ENCODE data around the gene GPATCH2L. TPM values are rescaled to one million over a fixed set of nuclear protein-coding genes. Genes with fewer than 3 reads are reported as not detected.

The GPATCH2L gene
- total and polyA plus RNA-seq, 2 of the 13 experiments (the other 11 are each of a cell fraction or from before 2014, with no cell fraction given), result 14.4 to 29.0 TPM

GRCh38 chr14:76146976-76147375 lies 4.7 kb upstream of the GPATCH2L start:
- ATAC-seq, result no peak
- BruUV-seq (replicated peaks), result no TSS peak
- Histone ChIP-seq H3K9me3 (ENCODE audit: low read length) (no peaks in the 10 kb centered on the region; the same call in 1 of the 2 replicates), H2AFZ (ENCODE audit: low read length) (no peak overlapping the region), H3K79me2 (ENCODE audit: insufficient read depth, low read length) (no peaks in the 10 kb centered on the region), H3K27me3 (ENCODE audit: control insufficient read depth in 1 of 2, insufficient read depth in 2 of 2, low read length in 2 of 2) (no peaks in the 10 kb centered on the region; a peak in 1 of 5 replicates), H3K27ac (ENCODE audit: extremely low read length, insufficient read depth, low read length) (no peak overlapping the region), H4K20me1 (ENCODE audit: insufficient read depth, low read length) (no peaks in the 10 kb centered on the region), H3K4me2 (ENCODE audit: low read depth, low read length) (no peak overlapping the region), H3K9ac (ENCODE audit: insufficient read depth, low read depth, low read length) (no peak overlapping the region), H3K36me3 (replicated peaks in 1 of 2; ENCODE audit: control insufficient read depth in 1 of 2, insufficient read depth in 2 of 2, low read length in 2 of 2) (no peaks in the 10 kb centered on the region), H3K4me1 (ENCODE audit: insufficient read depth, low read length) (no peaks in the 10 kb centered on the region), H3K4me3 (replicated peaks in 1 of 3; ENCODE audit: insufficient read depth in 1 of 3, low read depth in 2 of 3, low read length in 3 of 3) (no peak overlapping the region)
- DNase-seq (ENCODE audit: low spot score), result no peak
- intact Hi-C loops (cut with micrococcal nuclease; ENCODE audit: unreplicated experiment) (no loop called here), in situ Hi-C loops (cut with HindIII; ENCODE audit: extremely low pct_ligation_motif_present, low pct_unique_long_range_greater_than_20kb) (no loop called here)
- POLR2A ChIA-PET, result no interaction called here
- no peak for TF ChIP-seq KLF11 (CRISPR knock-in tag; IDR thresholded peaks at IDR 0.05)
- no peak for TF ChIP-seq ZNF567 (CRISPR knock-in tag; IDR thresholded peaks at IDR 0.05; ENCODE audit: borderline replicate concordance)
- FAIRE-seq, result no peak
- CTCF ChIA-PET (ENCODE audit: low intra/inter-chr PET ratio, low total read pairs), result no interaction called here

GRCh38 chr14:76149196-76149595 lies 2.5 kb upstream of the GPATCH2L start:
- TF ChIP-seq CEBPB (IDR thresholded peaks at IDR 0.05; ENCODE audit: borderline replicate concordance, low read depth, low read length) (no peak), SNAPC2 (CRISPR knock-in tag; IDR thresholded peaks at IDR 0.05) (no peak), PRPF4 (IDR thresholded peaks at IDR 0.05; ENCODE audit: low read depth, low read length, poor library complexity, severe bottlenecking) (no peak), ZNF546 (CRISPR knock-in tag; conservative IDR thresholded peaks at IDR 0.05) (no peak), ZNF256 (CRISPR knock-in tag; conservative IDR thresholded peaks at IDR 0.05) (no peak), ZBTB3 (CRISPR knock-in tag; IDR thresholded peaks at IDR 0.05; ENCODE audit: borderline replicate concordance, low read depth) (no peak)
- CTCF ChIA-PET (ENCODE audit: low intra/inter-chr PET ratio, low total read pairs), result no interaction called here
- FAIRE-seq (no peak), ATAC-seq (no peak), DNase-seq (ENCODE audit: low spot score) (no peak)
- no peaks in the 10 kb centered on the region; a peak in 1 of 5 replicates for H3K27me3 ChIP-seq (ENCODE audit: control insufficient read depth in 1 of 2, insufficient read depth in 2 of 2, low read length in 2 of 2)
- in situ Hi-C loops (cut with HindIII; ENCODE audit: extremely low pct_ligation_motif_present, low pct_unique_long_range_greater_than_20kb), result no loop called here
- peaks cover 14% of the 10 kb centered on the region; the same call in 1 of the 2 replicates for H4K20me1 ChIP-seq (ENCODE audit: insufficient read depth, low read length)
- no peak overlapping the region for H3K9ac ChIP-seq (ENCODE audit: insufficient read depth, low read depth, low read length)
- no TSS peak for BruUV-seq (replicated peaks)
- peaks cover 0 to under 1% of the 10 kb centered on the region in 2 experiments; a peak in 2 of 5 replicates for H3K36me3 ChIP-seq (replicated peaks in 1 of 2; ENCODE audit: control insufficient read depth in 1 of 2, insufficient read depth in 2 of 2, low read length in 2 of 2)
- no peaks in the 10 kb centered on the region; the same call in 1 of the 2 replicates for H3K9me3 ChIP-seq (ENCODE audit: low read length)
- no peak overlapping the region for H3K27ac ChIP-seq (ENCODE audit: extremely low read length, insufficient read depth, low read length)
- H3K4me2 ChIP-seq (ENCODE audit: low read depth, low read length), result no peak overlapping the region
- peaks cover 19% of the 10 kb centered on the region for H3K79me2 ChIP-seq (ENCODE audit: insufficient read depth, low read length)
- H2AFZ ChIP-seq (ENCODE audit: low read length), result no peak overlapping the region
- peaks cover 16% of the 10 kb centered on the region for H3K4me1 ChIP-seq (ENCODE audit: insufficient read depth, low read length)
- 0% methylated on average over 2 of the region's 2 CpGs for WGBS (ENCODE audit: low lambda C conversion rate)
- POLR2A ChIA-PET, result no interaction called here
- intact Hi-C loops (cut with micrococcal nuclease; ENCODE audit: unreplicated experiment), result no loop called here
- no peak overlapping the region for H3K4me3 ChIP-seq (replicated peaks in 1 of 3; ENCODE audit: insufficient read depth in 1 of 3, low read depth in 2 of 3, low read length in 3 of 3)
